SK-N-SH treated with all-trans-retinoic acid at 6 μM for 48 hours (cell line): ENCODE data around the gene ARID3B.

Experiments used
- ISL1 ChIP-seq: fragments of 250-450 bp; sonication (Bioruptor Pico); IDR thresholded peaks from 2 replicates; pipeline ENCODE4 v2.1.2; 2022; ENCODE audit warnings: mild to moderate bottlenecking, moderate library complexity
- PATZ1 ChIP-seq: fragments of 250-450 bp; sonication (Bioruptor Pico); IDR thresholded peaks from 2 replicates; pipeline ENCODE4 v1.8.0; 2020; ENCODE audit warnings: mild to moderate bottlenecking, moderate library complexity, borderline replicate concordance
- RARB ChIP-seq: fragments of 250-450 bp; sonication (Bioruptor Pico); IDR thresholded peaks from 2 replicates; pipeline ENCODE4 v1.8.0; 2021; ENCODE audit warnings: mild to moderate bottlenecking, moderate library complexity
- TOX ChIP-seq: fragments of 250-450 bp; sonication (Bioruptor Pico); IDR thresholded peaks from 2 replicates; pipeline ENCODE4 v1.8.0; 2021; ENCODE audit warnings: mild to moderate bottlenecking, moderate library complexity, borderline replicate concordance
- ZNF70 ChIP-seq: fragments of 450-650 bp; formaldehyde crosslinking; IDR thresholded peaks from 2 replicates; pipeline ENCODE4 v1.5.0; 2020; ENCODE audit warnings: mild to moderate bottlenecking, moderate library complexity

GRCh38 chr15:74611834-74612233 is 70.8 kb downstream of the ARID3B start:
- TF ChIP-seq TOX (CRISPR knock-in tag) (no peak), PATZ1 (CRISPR knock-in tag) (no peak), ISL1 (no peak), ZNF70 (CRISPR knock-in tag) (no peak), RARB (no peak)
